ENCODE measurements around the gene CITED4. TPM values are rescaled to one million over a fixed set of nuclear protein-coding genes. Genes with fewer than 3 reads are reported as not detected.
"Not testable (repeated sequence)": the region's sequence is repeated elsewhere in the genome, so short reads cannot be mapped to it uniquely, and the experiment has no call there.

CITED4 gene
- total RNA-seq, 1 experiment from 2014 or later: 9.5 TPM

- Mint-ChIP-seq H3K4me1 (peaks cover 11 to 14% of the 10 kb centered on the region in 2 experiments; a peak in 3 of 4 replicates), H3K27me3 (ENCODE audit: low read depth) (peaks cover 9% of the 10 kb centered on the region), H3K4me3 (no peak overlapping the region), H3K27ac (no peak overlapping the region), H3K9me3 (peaks cover 26 to 28% of the 10 kb centered on the region in 2 experiments), H3K36me3 (ENCODE audit: insufficient read depth in 1 of 3, low read depth in 3 of 3) (peaks cover 8 to 16% (median 14%) of the 10 kb centered on the region in 3 experiments; a peak in 6 of 7 replicates)
- Histone ChIP-seq H4K8ac (replicated peaks; ENCODE audit: insufficient read length, low read depth, low read length) (no peak overlapping the region), H2AFZ (ENCODE audit: low read length) (no peak overlapping the region), H3K56ac (ENCODE audit: insufficient read length, low read depth, low read length) (no peak overlapping the region), H2BK120ac (ENCODE audit: low read depth, low read length, poor library complexity, severe bottlenecking) (no peak overlapping the region), H3K14ac (ENCODE audit: insufficient read depth, low read length) (no peak overlapping the region), H3K79me2 (ENCODE audit: insufficient read depth, low read length) (no peaks in the 10 kb centered on the region), H3K27ac (ENCODE audit: insufficient read length, low read depth, low read length) (no peak overlapping the region), H2BK5ac (ENCODE audit: insufficient read length, low read length) (no peak overlapping the region), H3K23ac (ENCODE audit: insufficient read length, low read depth, low read length) (no peak overlapping the region), H3K27me3 (ENCODE audit: insufficient read depth, low read length) (no peaks in the 10 kb centered on the region), H3K9me3 (ENCODE audit: control insufficient read depth, low read depth, low read length) (peaks cover 13% of the 10 kb centered on the region), H3K4ac (ENCODE audit: low read depth, low read length) (no peak overlapping the region), H3K23me2 (ENCODE audit: insufficient read length, low read depth, low read length, poor library complexity, severe bottlenecking) (no peaks in the 10 kb centered on the region), H2AK5ac (ENCODE audit: insufficient read length, low read length) (no peak overlapping the region), H2BK15ac (ENCODE audit: low read depth, low read length) (no peak overlapping the region), H2BK20ac (ENCODE audit: low read depth, low read length, poor library complexity, severe bottlenecking) (no peak overlapping the region), H4K20me1 (ENCODE audit: control insufficient read depth, insufficient read depth, insufficient read length) (no peaks in the 10 kb centered on the region), H3K4me1 (ENCODE audit: insufficient read depth, low read length) (no peaks in the 10 kb centered on the region; the same call in 1 of the 2 replicates), H3K4me2 (ENCODE audit: insufficient read depth, insufficient read length, low read length) (no peak overlapping the region), H3T11ph (ENCODE audit: low read length) (no peak overlapping the region), H4K5ac (ENCODE audit: insufficient read length, low read depth, low read length) (no peak overlapping the region), H2BK12ac (ENCODE audit: insufficient read length, low read depth, low read length) (no peak overlapping the region), H3K18ac (ENCODE audit: insufficient read length, low read depth, low read length) (no peak overlapping the region), H4K91ac (ENCODE audit: insufficient read length, low read depth, low read length) (no peak overlapping the region), H3K9ac (ENCODE audit: extremely low read depth, insufficient read length, low read length) (no peak overlapping the region), H3K79me1 (ENCODE audit: insufficient read depth, low read depth, low read length, poor library complexity, severe bottlenecking) (no peaks in the 10 kb centered on the region)
- no peak for DNase-seq
- no peak for TF ChIP-seq CTCF (conservative IDR thresholded peaks at IDR 0.05)
- no CpG with 5 or more reads among the region's 1 CpG for WGBS (ENCODE audit: extremely low coverage, insufficient read length, low lambda C conversion rate)
Measured at GRCh38 chr1:40895601-40896000, 33.4 kb upstream of the CITED4 start.

GRCh38 chr1:40894858-40895257 is 32.7 kb upstream of the CITED4 start:
- not testable (repeated sequence) for H3K23ac ChIP-seq (ENCODE audit: insufficient read length, low read depth, low read length); H3K4me1 ChIP-seq (ENCODE audit: insufficient read depth, low read length); H3K4me3 Mint-ChIP-seq; H3T11ph ChIP-seq (ENCODE audit: low read length); H3K9ac ChIP-seq (ENCODE audit: extremely low read depth, insufficient read length, low read length); H4K5ac ChIP-seq (ENCODE audit: insufficient read length, low read depth, low read length); H4K20me1 ChIP-seq (ENCODE audit: control insufficient read depth, insufficient read depth, insufficient read length); H3K23me2 ChIP-seq (ENCODE audit: insufficient read length, low read depth, low read length, poor library complexity, severe bottlenecking); H4K91ac ChIP-seq (ENCODE audit: insufficient read length, low read depth, low read length); H2BK20ac ChIP-seq (ENCODE audit: low read depth, low read length, poor library complexity, severe bottlenecking); H2BK15ac ChIP-seq (ENCODE audit: low read depth, low read length); H3K18ac ChIP-seq (ENCODE audit: insufficient read length, low read depth, low read length); H3K27me3 ChIP-seq (ENCODE audit: insufficient read depth, low read length); DNase-seq; H2AFZ ChIP-seq (ENCODE audit: low read length); H2AK5ac ChIP-seq (ENCODE audit: insufficient read length, low read length); H3K27ac ChIP-seq (ENCODE audit: insufficient read length, low read depth, low read length); H3K27ac Mint-ChIP-seq; H4K8ac ChIP-seq (replicated peaks; ENCODE audit: insufficient read length, low read depth, low read length); H3K4me2 ChIP-seq (ENCODE audit: insufficient read depth, insufficient read length, low read length); H2BK120ac ChIP-seq (ENCODE audit: low read depth, low read length, poor library complexity, severe bottlenecking); H3K56ac ChIP-seq (ENCODE audit: insufficient read length, low read depth, low read length); H2BK5ac ChIP-seq (ENCODE audit: insufficient read length, low read length); H2BK12ac ChIP-seq (ENCODE audit: insufficient read length, low read depth, low read length); H3K14ac ChIP-seq (ENCODE audit: insufficient read depth, low read length); H3K79me1 ChIP-seq (ENCODE audit: insufficient read depth, low read depth, low read length, poor library complexity, severe bottlenecking); H3K4ac ChIP-seq (ENCODE audit: low read depth, low read length); H3K79me2 ChIP-seq (ENCODE audit: insufficient read depth, low read length)
- no CpG with 5 or more reads among the region's 2 CpGs for whole genome bisulfite sequencing (ENCODE audit: extremely low coverage, insufficient read length, low lambda C conversion rate)
- Mint-ChIP-seq H3K4me1 (peaks cover 10 to 11% of the 10 kb centered on the region in 2 experiments; a peak in 3 of 4 replicates), H3K36me3 (ENCODE audit: insufficient read depth in 1 of 3, low read depth in 3 of 3) (peaks cover 8 to 16% (median 14%) of the 10 kb centered on the region in 3 experiments; a peak in 6 of 7 replicates), H3K27me3 (ENCODE audit: low read depth) (peaks cover 12% of the 10 kb centered on the region), H3K9me3 (peaks cover 26 to 28% of the 10 kb centered on the region in 2 experiments)
- peaks cover 13% of the 10 kb centered on the region for H3K9me3 ChIP-seq (ENCODE audit: control insufficient read depth, low read depth, low read length)

Measured in H9 (cell line).